Aorta (tissue), 5 donors: ENCODE data around the gene MAP7. TPM values are rescaled to one million over a fixed set of nuclear protein-coding genes. Genes with fewer than 3 reads are reported as not detected.

Experiments used
- ATAC-seq: fragments of 200-7000 bp; cut with Tn5 transposase; one replicate; pipeline ENCODE4 v1.9.1; 2022; ENCODE audit warnings: moderate library complexity; ENCODE audit not compliant: low FRiP score
- DNase-seq, 2 donors: peaks; one replicate each; pipeline ENCODE4 v3.0.0-alpha.2; 2020
- H3K27ac ChIP-seq, 2 donors: one replicate each; pipeline ENCODE4 v1.5.1; 2013; ENCODE audit warnings: low read length in 2 of 2, mild to moderate bottlenecking in 2 of 2, moderate library complexity in 2 of 2, control low read depth in 1 of 2, inconsistent platforms in 1 of 2, low read depth in 1 of 2
- H3K27me3 ChIP-seq, 2 donors: one replicate each; pipeline ENCODE4 v1.6.1; 2013; ENCODE audit warnings: control low read depth in 1 of 2, low read length in 1 of 2, mild to moderate bottlenecking in 1 of 2, moderate library complexity in 1 of 2; ENCODE audit not compliant: insufficient read depth in 2 of 2, control insufficient read depth in 1 of 2
- H3K36me3 ChIP-seq, 2 donors: one replicate each; pipeline ENCODE4 v1.6.1; 2013; ENCODE audit warnings: control low read depth in 1 of 2, low read length in 1 of 2, mild to moderate bottlenecking in 1 of 2; ENCODE audit not compliant: insufficient read depth in 2 of 2, control insufficient read depth in 1 of 2
- H3K4me1 ChIP-seq, 2 donors: one replicate each; pipeline ENCODE4 v1.6.1; 2013; ENCODE audit warnings: low read length in 2 of 2, control low read depth in 1 of 2, mild to moderate bottlenecking in 1 of 2, moderate library complexity in 1 of 2; ENCODE audit not compliant: insufficient read depth in 2 of 2, control insufficient read depth in 1 of 2
- H3K4me3 ChIP-seq, 2 donors: one replicate each; pipeline ENCODE4 v1.5.1; 2013; ENCODE audit warnings: low read length in 2 of 2, control low read depth in 1 of 2, mild to moderate bottlenecking in 1 of 2
- H3K9me3 ChIP-seq: one replicate; pipeline ENCODE4 v1.6.1; 2013; ENCODE audit warnings: mild to moderate bottlenecking, low read length; ENCODE audit not compliant: control insufficient read depth
- WGBS, 2 donors: extraction: QIAGEN DNeasy Blood & Tissue Kit; methylation state at CpG; one replicate each; pipeline ENCODE4 v1.1.7; 2013; 5-methylcytosine and 5-hydroxymethylcytosine counted together
- intact Hi-C, 2 donors: fragments of 100-400 bp; cut with DNase I; formaldehyde crosslinking; loops; one replicate each; pipeline versions ENCODE4 v1.14.2 to v1.15.0; 2022
- polyA plus RNA-seq, 2 donors: library from polyadenylated mRNA; stranded (reverse); fragments of 200-250 nt; gene quantifications; one replicate each; pipeline ENCODE4 v1.2.3, GENCODE V29; 2013
- total RNA-seq, 2 donors: library from RNA; stranded (reverse); fragmentation: NEBNext Ultra II Directional; extraction: Animal tissue kit (Norgen Biotek cat#: 25700); gene quantifications; one replicate each; pipeline ENCODE4 v1.2.1, GENCODE V29; 2021
- donor health status: healthy with polysubstance abuse.
- donor health status: Bipolar disorder and iron deficiency.
- donor health status: DM: no; HTN: no; CAD: no.
- donor health status: DM: no; HTN: no; CAD: no.
- donor health status: DM: yes; HTN: yes; CAD: no.

Gene MAP7
- total and polyA plus RNA-seq, 4 donors: 2.5 to 5.3 (median 3.3) TPM

DNA sequence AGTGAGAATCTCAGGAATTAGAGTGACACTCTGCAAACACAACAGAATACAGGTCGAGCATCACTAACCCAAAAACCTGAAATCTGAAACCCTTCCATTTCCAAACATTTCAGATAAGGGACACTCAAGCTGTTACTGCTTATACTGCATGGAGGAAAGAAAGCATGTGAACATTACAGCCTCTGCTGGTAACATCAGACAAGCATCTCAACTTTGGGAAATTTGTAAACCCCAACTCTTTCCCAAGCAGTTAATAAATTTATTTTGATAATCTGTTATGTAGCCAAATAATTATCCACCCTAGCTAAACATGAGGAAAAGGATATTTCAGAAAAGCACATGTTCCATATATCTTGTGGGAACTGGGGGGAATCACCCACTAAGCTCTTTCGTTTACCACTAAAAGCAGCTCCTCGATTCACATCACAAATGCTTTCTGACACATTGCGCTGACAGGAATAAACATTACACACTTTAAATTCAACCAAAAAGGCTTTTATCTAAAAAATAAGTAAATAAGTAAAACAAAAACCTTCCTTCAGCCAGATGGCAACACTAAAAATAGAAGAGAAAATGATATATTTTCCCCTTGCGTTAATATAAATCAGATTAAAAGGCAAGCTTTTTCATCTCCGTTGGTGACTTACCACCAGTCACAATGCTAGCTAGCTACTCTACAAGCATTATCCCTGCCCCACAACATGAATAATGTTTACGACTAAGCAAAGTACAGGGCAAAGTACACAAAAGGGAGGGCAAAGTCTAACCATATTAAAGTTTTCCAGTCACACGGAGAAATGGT is 120.8 kb downstream of the MAP7 start:
- Histone ChIP-seq H3K27me3 (no peaks in the 10 kb centered on the region), H3K4me1 (no peaks in the 10 kb centered on the region), H3K36me3 (no peaks in the 10 kb centered on the region), H3K9me3 (no peaks in the 10 kb centered on the region), H3K4me3 (no peak overlapping the region), H3K27ac (no peak overlapping the region)
- 48 to 55% methylated on average over 8 of the region's 8 CpGs for WGBS, 2 donors
- DNase-seq (no peak), ATAC-seq (no peak)
- intact Hi-C loops: no loop called here

DNA sequence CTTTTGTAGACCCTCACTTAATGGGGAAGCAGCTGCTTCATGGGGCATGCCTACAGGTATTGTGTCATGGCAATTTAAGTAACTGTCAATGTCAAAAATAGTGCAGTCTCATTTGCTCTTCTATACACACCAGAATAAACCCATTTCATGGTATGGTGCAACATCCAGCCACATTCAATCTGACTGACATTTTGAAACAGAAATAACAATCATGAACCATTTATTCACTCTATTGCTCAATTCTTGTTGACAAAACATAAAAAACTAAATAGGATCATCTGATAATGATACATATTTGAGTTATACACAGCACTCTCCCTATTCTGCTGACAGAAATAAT is 122.9 kb downstream of the MAP7 start:
- H3K4me1 ChIP-seq: no peaks in the 10 kb centered on the region
- no peaks in the 10 kb centered on the region for H3K36me3 ChIP-seq
- H3K9me3 ChIP-seq: no peaks in the 10 kb centered on the region
- no peaks in the 10 kb centered on the region for H3K27me3 ChIP-seq
- no peak overlapping the region for H3K27ac ChIP-seq
- intact Hi-C loops: no loop called here
- ATAC-seq: no peak
- H3K4me3 ChIP-seq: no peak overlapping the region
- no peak for DNase-seq

- Histone ChIP-seq H3K27ac (no peak overlapping the region), H3K4me1 (no peaks in the 10 kb centered on the region), H3K4me3 (no peak overlapping the region), H3K27me3 (no peaks in the 10 kb centered on the region), H3K9me3 (no peaks in the 10 kb centered on the region), H3K36me3 (no peaks in the 10 kb centered on the region)
- 81 to 84% methylated on average over 7 of the region's 7 CpGs for WGBS, 2 donors
- ATAC-seq (no peak), DNase-seq (no peak)
- intact Hi-C loops: no loop called here
Measured at GRCh38 chr6:136426627-136427377, 123.4 kb downstream of the MAP7 start.

GRCh38 chr6:136425793-136426192 is 124.4 kb downstream of the MAP7 start:
- no peaks in the 10 kb centered on the region for H3K9me3 ChIP-seq

GRCh38 chr6:136424901-136425300 is 125.3 kb downstream of the MAP7 start:
- ATAC-seq (no peak), DNase-seq (no peak)
- 93 to 97% methylated on average over 5 of the region's 5 CpGs for WGBS, 2 donors
- H3K9me3 ChIP-seq: no peaks in the 10 kb centered on the region
- no peak overlapping the region for H3K27ac ChIP-seq
- intact Hi-C loops: no loop called here
- H3K27me3 ChIP-seq: no peaks in the 10 kb centered on the region
- H3K4me1 ChIP-seq: no peaks in the 10 kb centered on the region
- H3K36me3 ChIP-seq: peaks cover 0 to 2% of the 10 kb centered on the region in 2 donors
- H3K4me3 ChIP-seq: no peak overlapping the region

More at GRCh38 chr6:136425793-136426192, 124.4 kb downstream of the MAP7 start:
- no peaks in the 10 kb centered on the region for H3K27me3 ChIP-seq
- H3K27ac ChIP-seq: no peak overlapping the region
- peaks cover 0 to 2% of the 10 kb centered on the region in 2 donors for H3K36me3 ChIP-seq
- no peak for ATAC-seq
- no peak overlapping the region for H3K4me3 ChIP-seq
- no peaks in the 10 kb centered on the region for H3K4me1 ChIP-seq
- 93% methylated on average over 4 of the region's 4 CpGs for WGBS, 2 donors
- no peak for DNase-seq
- intact Hi-C loops: no loop called here

DNA sequence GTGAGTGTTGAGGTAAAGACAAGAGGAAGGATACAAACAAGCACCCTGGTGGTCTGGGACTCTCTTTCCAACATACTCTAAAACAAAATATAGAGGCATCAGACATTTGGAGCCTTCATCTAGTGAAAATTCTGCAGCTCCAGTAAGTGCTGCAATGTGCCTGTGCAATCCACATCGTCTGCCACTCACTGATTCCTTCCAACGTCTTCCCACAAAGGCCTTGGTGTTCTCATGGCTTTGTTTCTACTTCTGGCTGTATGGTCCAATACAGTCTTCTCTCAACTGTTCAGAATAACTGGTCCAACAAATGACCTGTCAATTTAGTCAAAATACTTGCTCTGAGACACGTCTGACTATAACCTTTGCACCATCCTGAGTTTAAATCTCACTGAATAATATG is 125.8 kb downstream of the MAP7 start:
- H3K4me1 ChIP-seq: no peaks in the 10 kb centered on the region
- ATAC-seq (no peak), DNase-seq (no peak)
- no peak overlapping the region for H3K4me3 ChIP-seq
- WGBS, 2 donors: 83 to 88% methylated on average over 3 of the region's 3 CpGs
- H3K27ac ChIP-seq: no peak overlapping the region
- no peaks in the 10 kb centered on the region for H3K9me3 ChIP-seq
- no peaks in the 10 kb centered on the region for H3K27me3 ChIP-seq
- peaks cover 0 to 2% of the 10 kb centered on the region in 2 donors for H3K36me3 ChIP-seq
- intact Hi-C loops: no loop called here

GRCh38 chr6:136421537-136422158 is 128.6 kb downstream of the MAP7 start:
- DNase-seq (no peak), ATAC-seq (no peak)
- H3K27ac ChIP-seq: no peak overlapping the region
- no peaks in the 10 kb centered on the region for H3K9me3 ChIP-seq
- H3K36me3 ChIP-seq: peaks cover 0 to 2% of the 10 kb centered on the region in 2 donors
- no peaks in the 10 kb centered on the region for H3K4me1 ChIP-seq
- 83 to 90% methylated on average over 6 of the region's 6 CpGs for WGBS, 2 donors
- no peak overlapping the region for H3K4me3 ChIP-seq
- intact Hi-C loops: no loop called here
- H3K27me3 ChIP-seq: no peaks in the 10 kb centered on the region

- Histone ChIP-seq H3K4me3 (no peak overlapping the region), H3K4me1 (no peaks in the 10 kb centered on the region), H3K27ac (no peak overlapping the region), H3K36me3 (peaks cover 0 to 2% of the 10 kb centered on the region in 2 donors), H3K9me3 (no peaks in the 10 kb centered on the region), H3K27me3 (no peaks in the 10 kb centered on the region)
- DNase-seq (no peak), ATAC-seq (no peak)
- WGBS, 2 donors: 93 to 97% methylated on average over 3 of the region's 3 CpGs
- intact Hi-C loops: no loop called here
Measured at GRCh38 chr6:136420853-136421252, 129.4 kb downstream of the MAP7 start.
